Stimulated activated CD4-positive, alpha-beta T cell treated with anti-CD3 and anti-CD28 coated beads, TNF-alpha, amount 100 ng/mL, for 24 hours (primary cell): Measurements from ENCODE around the gene GRM1.
A peak's percentile ranks its signal among the peaks of the same experiment; 100 is the strongest.

Experiments used
- DNase-seq, 3 experiments: peaks; one replicate each; pipeline ENCODE4 v3.0.0-alpha.2; 2020; ENCODE audit warnings: low read depth in 3 of 3

The GRM1 gene

GRCh38 chr6:146028851-146029572 is at the start of gene GRM1:
GRM1 (plus strand) TSS chr6:146029062; CDS start chr6:146029518, 456 bp downstream.
- no peak for DNase-seq

- DNase-seq: no peak
These were observed 19.5 kb upstream of the GRM1 start for GRCh38 chr6:146009338-146009737.

DNA sequence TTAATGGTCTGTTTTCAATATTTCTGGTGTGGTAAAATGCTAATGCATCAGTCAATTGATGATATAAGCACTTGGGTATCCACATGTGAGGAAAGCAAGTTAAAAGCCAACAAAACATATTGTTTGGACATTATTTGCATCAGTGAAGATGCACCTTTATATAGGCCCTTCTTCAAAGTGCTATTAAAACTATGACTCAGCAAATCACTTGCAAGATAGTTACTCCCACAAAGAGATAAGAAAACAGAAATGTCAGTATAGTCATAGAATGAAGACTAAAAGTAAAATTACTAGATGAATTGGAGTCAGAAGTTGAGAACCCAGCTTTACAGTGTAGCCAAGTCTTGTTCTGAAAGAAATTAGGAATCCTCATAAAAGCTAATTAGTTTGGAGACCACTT is 14.6 kb upstream of the GRM1 start:
- no peak for DNase-seq

- DNase-seq: no peak
These were observed 11.2 kb upstream of the GRM1 start for GRCh38 chr6:146017672-146018071.

GRCh38 chr6:146026873-146027272 is 2.0 kb upstream of the GRM1 start:
- DNase-seq: no peak

- DNase-seq: no peak
These were observed 1.1 kb upstream of the GRM1 start for GRCh38 chr6:146027586-146028251.

GRCh38 chr6:146028252-146028795 is 538 bp upstream of the GRM1 start:
- DNase-seq: peak in 1 of 3 experiments; percentile 14

GRCh38 chr6:146029573-146030184 is 817 bp downstream of the GRM1 start:
- no peak for DNase-seq

DNA sequence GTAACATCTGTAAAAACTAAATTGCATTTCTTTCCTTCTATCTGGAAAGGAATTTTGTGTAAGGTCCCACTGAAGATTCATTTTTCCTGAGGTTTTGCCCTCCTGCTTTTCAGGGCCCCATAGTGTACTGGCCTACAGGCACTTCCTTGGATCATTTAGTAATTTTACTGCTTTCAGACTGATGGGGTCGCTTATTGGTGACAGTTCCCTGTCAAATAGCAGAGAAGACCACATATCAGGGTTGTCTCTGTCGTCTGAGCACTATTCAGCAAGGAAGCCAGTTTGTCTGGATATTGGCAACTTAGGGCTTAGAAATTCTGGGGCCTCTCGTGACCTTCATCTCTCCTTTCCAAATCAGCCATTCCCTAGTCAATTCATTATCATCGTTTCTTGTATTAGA is 3.5 kb downstream of the GRM1 start:
- DNase-seq: no peak

DNA sequence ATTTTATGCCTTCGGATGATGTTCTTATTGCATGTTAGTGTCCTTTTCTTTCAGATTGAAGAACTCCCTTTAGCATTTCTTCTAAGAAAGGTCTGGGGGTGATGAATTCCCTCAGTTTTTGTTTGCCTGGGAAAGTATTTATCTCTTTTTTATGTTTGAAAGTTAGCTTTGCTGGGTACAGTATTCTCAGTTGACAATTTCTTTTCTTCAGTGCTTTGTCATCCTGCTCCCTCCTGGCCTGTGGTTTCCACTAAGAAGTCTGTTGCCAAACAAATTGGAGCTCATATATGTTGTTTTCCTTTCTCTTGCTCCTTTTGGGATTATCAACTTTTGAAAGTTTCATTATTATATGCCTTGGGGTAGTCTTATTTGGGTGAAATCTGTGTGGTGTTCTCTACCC is 11.5 kb downstream of the GRM1 start:
- DNase-seq: no peak

DNA sequence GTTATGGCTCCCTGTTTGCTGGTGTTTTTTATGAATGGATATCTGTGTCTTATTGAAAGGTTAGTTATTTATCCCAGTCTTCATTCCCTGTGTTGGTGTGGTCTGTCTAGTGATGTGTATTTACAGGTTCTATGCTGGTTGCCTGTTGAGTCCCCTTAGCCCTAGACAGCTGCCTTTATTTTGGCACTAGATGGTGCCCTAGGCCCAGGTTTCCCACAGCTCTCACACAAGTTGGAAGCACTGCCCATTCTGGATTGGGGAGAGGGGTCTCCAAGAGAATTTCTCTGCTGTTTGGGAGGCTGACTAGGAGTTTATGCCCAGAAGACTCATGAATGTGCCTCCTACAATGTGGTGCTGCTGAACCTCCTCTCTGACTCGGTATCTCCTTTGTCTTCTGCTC is 12.4 kb downstream of the GRM1 start:
- DNase-seq: no peak

- DNase-seq: no peak
These were observed 18.5 kb downstream of the GRM1 start for GRCh38 chr6:146047371-146047770.

DNA sequence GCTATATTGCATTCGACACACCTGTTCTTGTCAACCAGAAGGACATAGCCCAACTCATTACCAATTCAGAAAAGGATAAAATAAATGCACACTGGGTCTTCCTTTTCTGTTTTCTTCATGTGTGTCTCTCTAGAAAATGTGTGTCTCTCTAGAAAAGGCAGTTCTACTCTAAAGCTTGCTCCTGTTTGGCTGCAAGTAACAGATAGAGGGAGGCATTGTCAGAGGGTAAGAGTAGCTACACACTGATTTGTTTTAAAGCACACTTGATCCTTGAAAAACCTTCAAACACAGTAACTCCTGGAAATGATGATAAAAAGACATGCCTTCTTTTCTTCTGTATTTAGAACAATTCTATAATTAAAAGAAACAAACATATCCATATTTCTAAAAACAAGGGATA is 21.3 kb downstream of the GRM1 start:
- DNase-seq: no peak

GRCh38 chr6:146056506-146056905 is 27.6 kb downstream of the GRM1 start:
- no peak for DNase-seq

DNA sequence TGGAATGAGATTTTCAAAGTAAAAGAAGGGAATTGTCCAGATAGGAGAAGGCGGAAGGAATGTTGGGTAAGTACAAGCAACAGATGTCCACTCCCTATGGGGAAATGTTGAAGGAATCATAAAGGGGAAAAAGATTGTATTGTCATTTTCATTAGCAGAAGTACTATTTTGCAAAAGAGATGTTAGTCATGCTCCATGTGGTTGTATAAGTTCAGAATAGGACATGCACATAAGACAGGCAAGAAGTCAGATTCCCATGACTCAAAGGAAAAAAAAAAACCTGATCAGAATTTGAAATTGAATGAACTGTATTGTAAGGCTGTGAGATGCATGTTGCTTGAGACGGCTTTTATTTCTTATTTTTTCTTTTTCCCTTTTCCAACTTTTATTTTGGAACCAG is 36.8 kb downstream of the GRM1 start:
- DNase-seq: no peak

DNA sequence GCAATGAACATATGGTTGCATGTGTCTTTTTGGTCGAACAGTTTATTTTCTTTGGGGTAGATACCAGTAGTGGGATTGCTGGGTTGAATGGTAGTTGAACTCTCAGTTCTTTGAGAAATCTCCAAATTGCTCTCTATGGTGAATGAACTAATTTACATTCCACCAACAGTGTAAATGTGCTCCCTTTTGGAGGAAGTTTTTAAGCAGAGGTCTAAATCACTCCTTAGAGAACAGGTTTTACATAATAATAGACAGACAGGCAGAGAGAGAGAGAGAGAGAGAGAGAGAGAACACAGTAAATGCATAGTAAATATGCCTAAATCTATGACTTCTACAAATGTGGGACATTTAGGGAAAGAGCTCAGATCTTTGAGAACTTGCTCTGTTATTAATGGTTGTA is 37.6 kb downstream of the GRM1 start:
- DNase-seq: no peak

GRCh38 chr6:146071781-146072180 is 42.9 kb downstream of the GRM1 start:
- DNase-seq: no peak

DNA sequence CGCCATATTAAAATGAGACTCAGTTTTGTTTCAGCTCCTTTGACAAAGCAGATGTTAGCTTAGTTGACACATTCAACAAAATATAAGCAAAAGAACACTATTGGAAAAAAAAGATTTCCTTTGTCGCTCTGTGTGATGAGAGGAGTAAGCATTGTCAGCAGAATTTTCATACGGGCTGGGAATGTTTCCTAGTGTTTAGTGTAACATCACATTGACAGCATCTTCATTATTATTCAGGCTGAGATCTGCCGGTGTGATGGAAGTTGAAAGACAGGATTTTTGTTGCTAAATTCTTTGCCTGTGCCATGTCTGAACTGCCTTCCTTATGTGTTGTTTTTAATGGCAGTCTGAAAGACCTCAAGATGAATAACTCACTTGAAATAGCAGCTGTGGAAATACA is 49.1 kb downstream of the GRM1 start:
- DNase-seq: no peak

DNA sequence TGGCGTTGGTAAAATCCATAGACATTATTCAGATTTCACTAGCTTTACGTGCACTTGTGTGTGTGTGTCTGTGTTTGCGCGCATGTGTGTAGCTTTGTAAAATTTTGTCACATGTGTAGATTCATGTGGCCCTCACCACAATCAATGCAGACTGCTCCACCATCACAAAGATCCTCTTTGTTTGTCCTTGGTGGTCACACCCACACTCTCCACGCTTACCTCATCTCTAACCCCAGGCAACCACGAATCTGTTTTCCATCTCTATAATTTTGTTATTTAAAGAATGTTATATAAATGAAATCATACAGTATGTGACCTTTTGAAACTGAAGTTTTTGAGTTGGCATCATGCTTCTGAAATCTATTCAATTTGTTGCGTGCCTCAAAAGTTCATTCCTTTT is 58.5 kb downstream of the GRM1 start:
- no peak for DNase-seq

DNA sequence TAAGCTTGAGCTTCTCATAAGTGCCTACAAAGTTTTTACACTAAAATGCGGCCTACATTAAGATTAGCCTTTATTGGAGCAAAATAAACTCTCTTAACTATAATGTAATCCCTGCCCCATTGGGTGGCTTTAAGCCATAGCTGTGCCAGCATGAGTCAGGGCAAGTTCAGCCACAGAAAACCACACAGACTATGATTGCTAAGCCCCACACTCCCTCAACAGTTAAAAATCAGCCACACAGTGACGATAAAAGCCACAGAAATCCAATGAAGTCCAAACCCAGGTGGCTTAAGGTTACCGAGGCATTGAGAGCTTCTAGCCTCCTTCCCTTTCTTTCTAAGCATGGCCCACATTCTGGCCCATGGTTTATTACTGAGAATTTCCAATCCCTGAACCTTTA is 61.6 kb downstream of the GRM1 start:
- no peak for DNase-seq

DNA sequence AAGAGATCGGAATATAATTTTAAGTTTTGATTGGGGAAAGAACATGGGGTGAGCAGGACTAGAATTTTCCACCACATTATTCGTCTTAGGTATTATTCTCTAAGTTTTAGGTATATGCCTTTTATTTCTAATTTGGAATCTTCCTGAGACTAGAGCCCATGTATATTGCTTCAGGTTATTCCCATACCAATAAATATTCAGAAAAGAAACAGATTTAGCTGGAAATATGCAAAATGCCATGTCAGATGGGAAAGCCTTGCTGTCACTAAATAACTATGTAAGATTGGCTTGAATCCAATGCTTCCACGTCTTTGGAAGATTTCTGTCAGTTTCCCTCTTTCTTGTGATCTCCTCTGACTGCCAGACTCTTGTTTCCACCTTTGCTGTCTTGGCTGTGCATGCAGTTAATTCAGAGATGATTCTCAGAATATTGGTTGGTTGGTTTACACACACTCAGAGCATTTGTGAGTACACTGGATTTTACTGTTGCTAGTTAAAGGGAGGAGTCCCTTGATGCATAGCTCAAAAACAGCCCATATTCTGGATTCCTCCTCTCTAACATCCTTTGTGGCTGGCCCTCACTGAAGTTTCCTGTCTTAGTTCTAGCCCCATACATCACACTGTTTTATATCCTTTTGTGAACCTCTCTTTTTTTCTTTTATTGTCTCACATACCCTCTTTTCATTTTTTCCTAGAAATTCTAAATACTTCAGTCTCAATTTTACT is 64.3 kb downstream of the GRM1 start:
- no peak for DNase-seq

GRCh38 chr6:146095481-146095880 is 66.6 kb downstream of the GRM1 start:
- DNase-seq: no peak
